Measurements from ENCODE around the gene MRPL50.

- TF ChIP-seq RAD21 (IDR thresholded peaks at IDR 0.05; ENCODE audit: low read depth): no peak
- TF ChIP-seq MAX (IDR thresholded peaks at IDR 0.05): no peak
- TF ChIP-seq TAF1 (IDR thresholded peaks at IDR 0.05; ENCODE audit: low read depth): no peak
- TF ChIP-seq FOXM1 (IDR thresholded peaks at IDR 0.05; ENCODE audit: borderline replicate concordance, low read depth): no peak
- no peak for TF ChIP-seq YY1 (IDR thresholded peaks at IDR 0.05; ENCODE audit: low read depth)
- TF ChIP-seq USF1 (IDR thresholded peaks at IDR 0.05): no peak
- TF ChIP-seq EP300 (IDR thresholded peaks at IDR 0.05; ENCODE audit: borderline replicate concordance): no peak
Measured at GRCh38 chr9:101427358-101427757, 28.9 kb upstream of the MRPL50 start.
